ENCODE data around the gene RMI1.
"Not testable (repeated sequence)": the region's sequence is repeated elsewhere in the genome, so short reads cannot be mapped to it uniquely, and the experiment has no call there.

RMI1 gene

DNA sequence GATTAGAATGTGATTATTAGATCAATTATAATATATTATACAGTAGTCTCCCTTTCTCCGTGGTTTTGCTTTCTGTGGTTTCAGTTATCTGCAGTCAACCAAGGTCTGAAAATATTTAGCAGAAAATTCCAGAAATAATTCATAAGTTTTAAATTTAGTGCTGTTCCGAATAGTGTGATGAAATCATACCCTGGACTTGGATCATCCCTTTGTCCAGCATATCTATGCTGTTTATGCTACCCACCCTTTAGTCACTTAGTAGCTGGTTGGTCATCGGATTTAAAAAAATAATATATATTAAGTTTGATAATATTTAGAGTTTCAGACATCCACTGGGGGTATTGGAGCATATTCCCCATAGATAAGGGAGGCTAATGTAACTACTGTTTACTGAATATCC, 19.6 kb downstream of the RMI1 start:
- Histone ChIP-seq H3K9ac (ENCODE audit: low read depth in 1 of 2, low read length in 2 of 2) (no peak overlapping the region), H3K4me3 (ENCODE audit: low read length in 2 of 2) (no peak overlapping the region), H3K27me3 (ENCODE audit: control insufficient read depth in 2 of 2, insufficient read depth in 2 of 2, low read length in 2 of 2) (no peaks in the 10 kb centered on the region), H3K9me3 (ENCODE audit: control insufficient read depth in 2 of 2, low read length in 2 of 2) (no peaks in the 10 kb centered on the region), H3K4me1 (ENCODE audit: control insufficient read depth in 2 of 2, insufficient read depth in 2 of 2, low read length in 2 of 2) (peaks cover 0 to 4% of the 10 kb centered on the region in 2 donors), H3K36me3 (ENCODE audit: control insufficient read depth in 2 of 2, insufficient read depth in 2 of 2, low read length in 2 of 2) (no peaks in the 10 kb centered on the region), H3K27ac (ENCODE audit: low read depth in 2 of 2, low read length in 2 of 2) (no peak overlapping the region)

DNA sequence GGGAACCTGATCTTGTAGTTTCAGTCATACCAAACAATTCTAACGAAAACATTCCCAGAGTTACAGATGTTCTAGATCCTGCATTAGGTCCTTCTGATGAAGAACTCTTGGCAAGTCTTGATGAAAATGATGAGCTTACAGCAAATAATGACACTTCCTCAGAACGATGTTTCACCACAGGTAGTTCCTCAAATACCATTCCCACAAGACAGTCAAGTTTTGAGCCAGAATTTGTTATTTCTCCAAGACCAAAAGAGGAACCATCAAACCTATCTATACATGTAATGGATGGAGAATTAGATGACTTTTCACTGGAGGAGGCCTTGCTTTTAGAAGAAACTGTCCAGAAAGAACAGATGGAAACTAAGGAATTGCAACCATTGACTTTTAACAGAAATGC, 21.0 kb downstream of the RMI1 start:
- Histone ChIP-seq H3K4me1 (ENCODE audit: control insufficient read depth in 2 of 2, insufficient read depth in 2 of 2, low read length in 2 of 2) (peaks cover 0 to 4% of the 10 kb centered on the region in 2 donors), H3K27ac (ENCODE audit: low read depth in 2 of 2, low read length in 2 of 2) (no peak overlapping the region), H3K27me3 (ENCODE audit: control insufficient read depth in 2 of 2, insufficient read depth in 2 of 2, low read length in 2 of 2) (no peaks in the 10 kb centered on the region), H3K4me3 (ENCODE audit: low read length in 2 of 2) (no peak overlapping the region), H3K36me3 (ENCODE audit: control insufficient read depth in 2 of 2, insufficient read depth in 2 of 2, low read length in 2 of 2) (no peaks in the 10 kb centered on the region), H3K9ac (ENCODE audit: low read depth in 1 of 2, low read length in 2 of 2) (no peak overlapping the region), H3K9me3 (ENCODE audit: control insufficient read depth in 2 of 2, low read length in 2 of 2) (no peaks in the 10 kb centered on the region)

DNA sequence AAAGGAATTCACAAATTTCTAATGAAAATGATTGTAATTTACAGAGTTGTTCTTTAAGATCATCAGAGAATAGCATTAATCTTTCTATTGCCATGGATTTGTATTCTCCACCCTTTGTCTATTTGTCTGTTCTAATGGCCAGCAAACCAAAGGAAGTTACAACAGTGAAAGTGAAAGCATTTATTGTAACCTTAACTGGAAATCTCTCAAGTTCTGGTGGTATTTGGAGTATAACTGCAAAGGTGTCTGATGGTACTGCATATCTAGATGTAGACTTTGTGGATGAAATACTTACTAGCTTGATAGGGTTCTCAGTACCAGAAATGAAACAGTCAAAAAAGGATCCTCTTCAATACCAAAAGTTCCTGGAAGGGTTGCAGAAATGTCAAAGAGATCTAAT, 21.7 kb downstream of the RMI1 start:
- no peaks in the 10 kb centered on the region for H3K36me3 ChIP-seq (ENCODE audit: control insufficient read depth in 2 of 2, insufficient read depth in 2 of 2, low read length in 2 of 2)
- peaks cover 0 to 4% of the 10 kb centered on the region in 2 donors for H3K4me1 ChIP-seq (ENCODE audit: control insufficient read depth in 2 of 2, insufficient read depth in 2 of 2, low read length in 2 of 2)
- H3K27ac ChIP-seq (ENCODE audit: low read depth in 2 of 2, low read length in 2 of 2), result no peak overlapping the region
- no peaks in the 10 kb centered on the region for H3K9me3 ChIP-seq (ENCODE audit: control insufficient read depth in 2 of 2, low read length in 2 of 2)
- H3K4me3 ChIP-seq (ENCODE audit: low read length in 2 of 2), result peak overlapping the region; percentile 39 to 48
- no peaks in the 10 kb centered on the region for H3K27me3 ChIP-seq (ENCODE audit: control insufficient read depth in 2 of 2, insufficient read depth in 2 of 2, low read length in 2 of 2)
- peak overlapping the region in 1 of 2 donors; percentile 27 for H3K9ac ChIP-seq (ENCODE audit: low read depth in 1 of 2, low read length in 2 of 2)

GRCh38 chr9:84003246-84003645, 22.6 kb downstream of the RMI1 start:
- no peak overlapping the region for H3K9ac ChIP-seq (ENCODE audit: low read depth in 1 of 2, low read length in 2 of 2)
- H3K27ac ChIP-seq (ENCODE audit: low read depth in 2 of 2, low read length in 2 of 2), result no peak overlapping the region
- no peak overlapping the region for H3K4me3 ChIP-seq (ENCODE audit: low read length in 2 of 2)
- peaks cover 0 to 4% of the 10 kb centered on the region in 2 donors for H3K4me1 ChIP-seq (ENCODE audit: control insufficient read depth in 2 of 2, insufficient read depth in 2 of 2, low read length in 2 of 2)
- H3K27me3 ChIP-seq (ENCODE audit: control insufficient read depth in 2 of 2, insufficient read depth in 2 of 2, low read length in 2 of 2), result no peaks in the 10 kb centered on the region
- no peaks in the 10 kb centered on the region for H3K36me3 ChIP-seq (ENCODE audit: control insufficient read depth in 2 of 2, insufficient read depth in 2 of 2, low read length in 2 of 2)
- no peaks in the 10 kb centered on the region for H3K9me3 ChIP-seq (ENCODE audit: control insufficient read depth in 2 of 2, low read length in 2 of 2)

- H3K9ac ChIP-seq (ENCODE audit: low read depth in 1 of 2, low read length in 2 of 2), result no peak overlapping the region
- no peaks in the 10 kb centered on the region for H3K9me3 ChIP-seq (ENCODE audit: control insufficient read depth in 2 of 2, low read length in 2 of 2)
- H3K4me3 ChIP-seq (ENCODE audit: low read length in 2 of 2), result no peak overlapping the region
- H3K27ac ChIP-seq (ENCODE audit: low read depth in 2 of 2, low read length in 2 of 2), result no peak overlapping the region
- no peaks in the 10 kb centered on the region for H3K36me3 ChIP-seq (ENCODE audit: control insufficient read depth in 2 of 2, insufficient read depth in 2 of 2, low read length in 2 of 2)
- H3K4me1 ChIP-seq (ENCODE audit: control insufficient read depth in 2 of 2, insufficient read depth in 2 of 2, low read length in 2 of 2), result no peaks in the 10 kb centered on the region
- no peaks in the 10 kb centered on the region for H3K27me3 ChIP-seq (ENCODE audit: control insufficient read depth in 2 of 2, insufficient read depth in 2 of 2, low read length in 2 of 2)
Measured at GRCh38 chr9:84007662-84008061, 27.1 kb downstream of the RMI1 start.

- no peaks in the 10 kb centered on the region for H3K36me3 ChIP-seq (ENCODE audit: control insufficient read depth in 2 of 2, insufficient read depth in 2 of 2, low read length in 2 of 2)
- no peak overlapping the region for H3K4me3 ChIP-seq (ENCODE audit: low read length in 2 of 2)
- no peaks in the 10 kb centered on the region for H3K27me3 ChIP-seq (ENCODE audit: control insufficient read depth in 2 of 2, insufficient read depth in 2 of 2, low read length in 2 of 2)
- no peak overlapping the region for H3K9ac ChIP-seq (ENCODE audit: low read depth in 1 of 2, low read length in 2 of 2)
- no peaks in the 10 kb centered on the region for H3K4me1 ChIP-seq (ENCODE audit: control insufficient read depth in 2 of 2, insufficient read depth in 2 of 2, low read length in 2 of 2)
- no peaks in the 10 kb centered on the region for H3K9me3 ChIP-seq (ENCODE audit: control insufficient read depth in 2 of 2, low read length in 2 of 2)
- H3K27ac ChIP-seq (ENCODE audit: low read depth in 2 of 2, low read length in 2 of 2), result no peak overlapping the region
Measured at GRCh38 chr9:84024041-84024575, 43.5 kb downstream of the RMI1 start.

DNA sequence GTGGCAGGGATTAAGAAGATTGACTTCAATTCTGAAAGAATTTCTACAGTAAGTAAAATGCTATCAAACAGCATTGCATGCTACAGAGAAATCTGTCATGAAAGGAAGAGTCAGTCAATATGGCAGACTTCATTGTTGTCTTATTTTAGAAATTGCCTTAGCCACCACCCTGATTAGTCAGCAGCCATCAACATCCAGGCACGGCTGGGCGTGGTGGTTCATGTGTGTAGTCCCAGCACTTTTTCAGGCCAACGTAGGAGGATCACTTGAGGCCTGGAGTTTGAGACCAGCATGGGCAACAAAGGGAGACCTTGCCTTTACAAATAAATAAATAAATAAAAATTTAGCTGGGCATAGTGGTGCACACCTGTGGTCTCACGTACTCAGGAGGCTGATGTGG, 46.6 kb downstream of the RMI1 start:
- H3K27me3 ChIP-seq (ENCODE audit: control insufficient read depth in 2 of 2, insufficient read depth in 2 of 2, low read length in 2 of 2), result no peaks in the 10 kb centered on the region
- no peak overlapping the region for H3K4me3 ChIP-seq (ENCODE audit: low read length in 2 of 2)
- H3K4me1 ChIP-seq (ENCODE audit: control insufficient read depth in 2 of 2, insufficient read depth in 2 of 2, low read length in 2 of 2), result no peaks in the 10 kb centered on the region
- H3K9ac ChIP-seq (ENCODE audit: low read depth in 1 of 2, low read length in 2 of 2), result no peak overlapping the region
- H3K27ac ChIP-seq (ENCODE audit: low read depth in 2 of 2, low read length in 2 of 2), result no peak overlapping the region
- no peaks in the 10 kb centered on the region for H3K9me3 ChIP-seq (ENCODE audit: control insufficient read depth in 2 of 2, low read length in 2 of 2)
- H3K36me3 ChIP-seq (ENCODE audit: control insufficient read depth in 2 of 2, insufficient read depth in 2 of 2, low read length in 2 of 2), result no peaks in the 10 kb centered on the region

DNA sequence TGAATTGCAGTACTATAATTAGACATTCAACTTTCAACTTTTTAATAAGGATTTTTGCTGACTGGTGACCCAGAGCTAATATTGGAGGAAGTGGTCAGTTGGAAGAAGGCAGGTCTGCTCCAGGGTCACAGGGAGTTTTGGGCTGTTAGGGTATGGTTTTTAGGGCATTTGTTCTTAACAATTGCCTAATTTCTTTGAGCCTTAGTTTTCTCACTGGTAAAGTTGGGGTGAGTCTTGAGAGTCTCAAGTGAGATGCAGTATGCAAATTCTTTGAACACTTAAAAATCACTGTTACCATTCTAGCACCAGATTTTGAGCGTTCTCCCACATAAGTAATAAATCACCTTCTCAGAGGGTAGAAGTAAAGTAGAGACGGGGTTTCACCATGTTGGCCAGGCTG, 50.9 kb downstream of the RMI1 start:
- H3K27ac ChIP-seq (ENCODE audit: low read depth in 2 of 2, low read length in 2 of 2), result no peak overlapping the region
- H3K4me3 ChIP-seq (ENCODE audit: low read length in 2 of 2), result no peak overlapping the region
- no peak overlapping the region for H3K9ac ChIP-seq (ENCODE audit: low read depth in 1 of 2, low read length in 2 of 2)
- no peaks in the 10 kb centered on the region for H3K9me3 ChIP-seq (ENCODE audit: control insufficient read depth in 2 of 2, low read length in 2 of 2)
- H3K4me1 ChIP-seq (ENCODE audit: control insufficient read depth in 2 of 2, insufficient read depth in 2 of 2, low read length in 2 of 2), result no peaks in the 10 kb centered on the region
- H3K36me3 ChIP-seq (ENCODE audit: control insufficient read depth in 2 of 2, insufficient read depth in 2 of 2, low read length in 2 of 2), result no peaks in the 10 kb centered on the region
- H3K27me3 ChIP-seq (ENCODE audit: control insufficient read depth in 2 of 2, insufficient read depth in 2 of 2, low read length in 2 of 2), result no peaks in the 10 kb centered on the region

GRCh38 chr9:84041857-84042256, 61.3 kb downstream of the RMI1 start:
- H3K27ac ChIP-seq (ENCODE audit: low read depth in 2 of 2, low read length in 2 of 2); H3K9ac ChIP-seq (ENCODE audit: low read depth in 1 of 2, low read length in 2 of 2); H3K9me3 ChIP-seq (ENCODE audit: control insufficient read depth in 2 of 2, low read length in 2 of 2); H3K4me1 ChIP-seq (ENCODE audit: control insufficient read depth in 2 of 2, insufficient read depth in 2 of 2, low read length in 2 of 2); H3K27me3 ChIP-seq (ENCODE audit: control insufficient read depth in 2 of 2, insufficient read depth in 2 of 2, low read length in 2 of 2); H3K36me3 ChIP-seq (ENCODE audit: control insufficient read depth in 2 of 2, insufficient read depth in 2 of 2, low read length in 2 of 2); H3K4me3 ChIP-seq (ENCODE audit: low read length in 2 of 2): not testable (repeated sequence)

- no peak overlapping the region for H3K4me3 ChIP-seq (ENCODE audit: low read length in 2 of 2)
- no peak overlapping the region for H3K9ac ChIP-seq (ENCODE audit: low read depth in 1 of 2, low read length in 2 of 2)
- peaks cover 0 to 2% of the 10 kb centered on the region in 2 donors for H3K27me3 ChIP-seq (ENCODE audit: control insufficient read depth in 2 of 2, insufficient read depth in 2 of 2, low read length in 2 of 2)
- H3K9me3 ChIP-seq (ENCODE audit: control insufficient read depth in 2 of 2, low read length in 2 of 2), result no peaks in the 10 kb centered on the region
- H3K36me3 ChIP-seq (ENCODE audit: control insufficient read depth in 2 of 2, insufficient read depth in 2 of 2, low read length in 2 of 2), result no peaks in the 10 kb centered on the region
- no peaks in the 10 kb centered on the region for H3K4me1 ChIP-seq (ENCODE audit: control insufficient read depth in 2 of 2, insufficient read depth in 2 of 2, low read length in 2 of 2)
- no peak overlapping the region for H3K27ac ChIP-seq (ENCODE audit: low read depth in 2 of 2, low read length in 2 of 2)
Measured at GRCh38 chr9:84045481-84046097, 65.0 kb downstream of the RMI1 start.
